Naive thymus-derived CD4-positive, alpha-beta T cell (primary cell): ENCODE data around the gene STS. TPM values are rescaled to one million over a fixed set of nuclear protein-coding genes. Genes with fewer than 3 reads are reported as not detected.
"Not testable (repeated sequence)": the region's sequence is repeated elsewhere in the genome, so short reads cannot be mapped to it uniquely, and the experiment has no call there.

Experiments used
- ATAC-seq: fragments of 150-1000 bp; cut with Tn5 transposase; 2 replicates; pipeline ENCODE4 v1.10.0; 2021; ENCODE audit warnings: mild to moderate bottlenecking, moderate library complexity
- CTCF ChIA-PET: fragments of 350-600 bp; sonication (Branson Sonifier 250); formaldehyde crosslinking; loops from one replicate; lab custom pipeline; 2021; ENCODE audit warnings: antibody characterized with exemption; lab: Charles Lee
- POLR2A ChIA-PET: fragments of 350-600 bp; sonication (Branson Sonifier 250); formaldehyde crosslinking; loops from one replicate; lab custom pipeline; 2021; ENCODE audit warnings: antibody characterized with exemption, inconsistent platforms; lab: Charles Lee
- DNase-seq, 9 donors: peaks; one replicate each; pipeline versions ENCODE4 v3.0.0 to v3.0.0-alpha.2; 2020 to 2022; ENCODE audit warnings: mixed read lengths in 1 of 9
- H3K27ac ChIP-seq: one replicate; pipeline ENCODE4 v1.7.0; 2013; ENCODE audit warnings: mild to moderate bottlenecking, low read depth, low read length, moderate library complexity
- H3K27me3 ChIP-seq, 2 donors: one replicate each; pipeline ENCODE4 v1.7.0; 2013; ENCODE audit warnings: low read length in 2 of 2, mild to moderate bottlenecking in 2 of 2, moderate library complexity in 2 of 2; ENCODE audit not compliant: control insufficient read depth in 2 of 2, insufficient read depth in 2 of 2
- H3K36me3 ChIP-seq, 3 experiments: 1 replicate in 2 of 3; 2 replicates in 1 of 3; pipeline ENCODE4 v1.7.0; 2013; ENCODE audit warnings: low read length in 3 of 3, mild to moderate bottlenecking in 3 of 3, moderate library complexity in 1 of 3; ENCODE audit not compliant: insufficient read depth in 3 of 3, control insufficient read depth in 2 of 3
- H3K4me1 ChIP-seq, 2 donors: one replicate each; pipeline ENCODE4 v1.7.0; 2013; ENCODE audit warnings: low read length in 2 of 2, mild to moderate bottlenecking in 2 of 2, moderate library complexity in 1 of 2; ENCODE audit not compliant: control insufficient read depth in 2 of 2, insufficient read depth in 2 of 2
- H3K4me3 ChIP-seq: 2 replicates; pipeline ENCODE4 v1.7.0; 2013; ENCODE audit warnings: mild to moderate bottlenecking, low read length
- H3K9me3 ChIP-seq, 3 experiments: 1 replicate in 2 of 3; 2 replicates in 1 of 3; pipeline ENCODE4 v1.7.0; 2013; ENCODE audit warnings: low read length in 3 of 3; ENCODE audit not compliant: control insufficient read depth in 2 of 3
- H3K27ac Mint-ChIP-seq, 9 donors: one replicate each; pipeline ENCODE4 v1.8.0; 2020 to 2022; ENCODE audit warnings: mixed read lengths in 9 of 9, mild to moderate bottlenecking in 8 of 9, moderate library complexity in 5 of 9, inconsistent platforms in 2 of 9
- H3K27me3 Mint-ChIP-seq, 5 donors: one replicate each; pipeline ENCODE4 v1.8.0; 2021 to 2022; ENCODE audit warnings: mixed read lengths in 5 of 5, mild to moderate bottlenecking in 1 of 5
- H3K36me3 Mint-ChIP-seq, 5 donors: one replicate each; pipeline ENCODE4 v1.8.0; 2020 to 2022; ENCODE audit warnings: mixed read lengths in 5 of 5, mild to moderate bottlenecking in 3 of 5, inconsistent platforms in 1 of 5
- H3K4me1 Mint-ChIP-seq, 7 donors: one replicate each; pipeline ENCODE4 v1.8.0; 2020 to 2022; ENCODE audit warnings: mixed read lengths in 7 of 7, mild to moderate bottlenecking in 3 of 7, inconsistent platforms in 1 of 7
- H3K4me3 Mint-ChIP-seq, 10 donors: one replicate each; pipeline ENCODE4 v1.8.0; 2020 to 2022; ENCODE audit warnings: mild to moderate bottlenecking in 10 of 10, mixed read lengths in 10 of 10, moderate library complexity in 6 of 10, inconsistent platforms in 2 of 10
- H3K9me3 Mint-ChIP-seq, 11 donors: one replicate each; pipeline ENCODE4 v1.8.0; 2020 to 2022; ENCODE audit warnings: mixed read lengths in 11 of 11, mild to moderate bottlenecking in 4 of 11, inconsistent platforms in 1 of 11, moderate library complexity in 1 of 11
- intact Hi-C, 2 donors: fragments of 100-400 bp; cut with micrococcal nuclease; formaldehyde crosslinking; loops; one replicate each; pipeline ENCODE4 v1.15.1; 2023
- polyA plus RNA-seq, 2 donors: library from polyadenylated mRNA; unstranded; fragments of 300-500 nt; fragmentation: Illumina TruSeq; gene quantifications; one replicate each; pipeline ENCODE4 v1.2.3, GENCODE V29; 2021
- total RNA-seq, 6 experiments: library from RNA in 5 of 6; stranded (reverse) in 5 of 6; gene quantifications; 1 replicate in 5 of 6; 2 replicates in 1 of 6; pipeline ENCODE4 v1.2.3 and lab custom pipeline; 2021 to 2026

Gene STS
- total and polyA plus RNA-seq, 7 experiments from 2014 or later: 0.21 to 2.3 (median 0.78) TPM

GRCh38 chrX:7164174-7164573 lies 16.7 kb downstream of the STS start:
- Histone ChIP-seq H3K4me1 (no peaks in the 10 kb centered on the region), H3K36me3 (no peaks in the 10 kb centered on the region), H3K4me3 (no peak overlapping the region), H3K9me3 (no peaks in the 10 kb centered on the region), H3K27me3 (no peaks in the 10 kb centered on the region), H3K27ac (no peak overlapping the region)
- ATAC-seq (no peak), DNase-seq (no peak)
- CTCF ChIA-PET: no interaction called here
- no peak overlapping the region for H3K27ac Mint-ChIP-seq
- no peaks in the 10 kb centered on the region for H3K36me3 Mint-ChIP-seq
- peaks cover 0 to 2% (median 0%) of the 10 kb centered on the region in 7 donors for H3K4me1 Mint-ChIP-seq
- H3K9me3 Mint-ChIP-seq: peaks cover 0 to 1% (median 0%) of the 10 kb centered on the region in 11 donors
- POLR2A ChIA-PET: interaction anchor here (0.6 kb wide), 1 partner anchor 9 kb away, joined by 5 read pairs; no protein-coding TSS in a partner anchor
- intact Hi-C loops: no loop called here
- no peak overlapping the region for H3K4me3 Mint-ChIP-seq
- H3K27me3 Mint-ChIP-seq: no peaks in the 10 kb centered on the region

- CTCF ChIA-PET: no interaction called here
- Histone ChIP-seq H3K4me3 (no peak overlapping the region), H3K4me1 (no peaks in the 10 kb centered on the region), H3K36me3 (no peaks in the 10 kb centered on the region), H3K9me3 (no peaks in the 10 kb centered on the region), H3K27me3 (no peaks in the 10 kb centered on the region), H3K27ac (no peak overlapping the region)
- no peak overlapping the region for H3K27ac Mint-ChIP-seq
- ATAC-seq: no peak
- no peak for DNase-seq
- H3K36me3 Mint-ChIP-seq: no peaks in the 10 kb centered on the region
- peaks cover 0 to 2% (median 0%) of the 10 kb centered on the region in 11 donors for H3K9me3 Mint-ChIP-seq
- POLR2A ChIA-PET: no interaction called here
- H3K27me3 Mint-ChIP-seq: no peaks in the 10 kb centered on the region
- intact Hi-C loops: no loop called here
- H3K4me3 Mint-ChIP-seq: no peak overlapping the region
- no peaks in the 10 kb centered on the region for H3K4me1 Mint-ChIP-seq
Measured at GRCh38 chrX:7168371-7168770, 20.9 kb downstream of the STS start.

- Mint-ChIP-seq H3K27me3 (no peaks in the 10 kb centered on the region), H3K9me3 (peaks cover 0 to 2% (median 0%) of the 10 kb centered on the region in 11 donors), H3K27ac (no peak overlapping the region), H3K4me3 (no peak overlapping the region), H3K36me3 (peaks cover 0 to 3% (median 0%) of the 10 kb centered on the region in 5 donors), H3K4me1 (no peaks in the 10 kb centered on the region)
- no peak for DNase-seq
- Histone ChIP-seq H3K36me3 (no peaks in the 10 kb centered on the region), H3K9me3 (no peaks in the 10 kb centered on the region), H3K4me1 (no peaks in the 10 kb centered on the region), H3K4me3 (no peak overlapping the region), H3K27me3 (no peaks in the 10 kb centered on the region), H3K27ac (no peak overlapping the region)
- ChIA-PET POLR2A (no interaction called here), CTCF (no interaction called here)
- no peak for ATAC-seq
- intact Hi-C loops: loop anchor here in 1 of 2 donors (5.0 kb wide), 1 partner anchor 1147 kb away; no protein-coding TSS in a partner anchor
Measured at GRCh38 chrX:7169627-7170026, 22.1 kb downstream of the STS start.

GRCh38 chrX:7170898-7171297 lies 23.4 kb downstream of the STS start:
- H3K36me3 Mint-ChIP-seq: peaks cover 0 to 3% (median 0%) of the 10 kb centered on the region in 5 donors
- ChIA-PET POLR2A (no interaction called here), CTCF (interaction anchor here (0.6 to 1.2 kb wide), 3 partner anchors 97 to 1362 kb away, joined by 3 to 4 read pairs (median 3); no protein-coding TSS in a partner anchor)
- DNase-seq: peak in 4 of 9 donors; percentile 16 to 29 (median 21)
- Histone ChIP-seq H3K4me1 (no peaks in the 10 kb centered on the region), H3K27me3 (no peaks in the 10 kb centered on the region), H3K27ac (no peak overlapping the region), H3K4me3 (no peak overlapping the region), H3K9me3 (no peaks in the 10 kb centered on the region), H3K36me3 (no peaks in the 10 kb centered on the region)
- intact Hi-C loops: loop anchor here (1.0 to 5.0 kb wide), 3 partner anchors 39 to 1149 kb away; no protein-coding TSS in a partner anchor
- H3K27ac Mint-ChIP-seq: no peak overlapping the region
- no peaks in the 10 kb centered on the region for H3K27me3 Mint-ChIP-seq
- ATAC-seq: peak; percentile 32
- H3K4me3 Mint-ChIP-seq: no peak overlapping the region
- peaks cover 0 to 2% (median 0%) of the 10 kb centered on the region in 11 donors for H3K9me3 Mint-ChIP-seq
- H3K4me1 Mint-ChIP-seq: no peaks in the 10 kb centered on the region

GRCh38 chrX:7178859-7179258 lies 31.3 kb downstream of the STS start:
- POLR2A ChIA-PET, H3K4me3 Mint-ChIP-seq, intact Hi-C loops, ATAC-seq, H3K27ac ChIP-seq, H3K27ac Mint-ChIP-seq, H3K4me3 ChIP-seq, DNase-seq, H3K9me3 ChIP-seq, H3K36me3 Mint-ChIP-seq, H3K27me3 Mint-ChIP-seq, H3K9me3 Mint-ChIP-seq, H3K4me1 ChIP-seq, H3K36me3 ChIP-seq, H3K4me1 Mint-ChIP-seq, H3K27me3 ChIP-seq, CTCF ChIA-PET: not testable (repeated sequence)

GRCh38 chrX:7179446-7179845 lies 31.9 kb downstream of the STS start:
- ATAC-seq: no peak
- peaks cover 0 to 8% (median 0%) of the 10 kb centered on the region in 5 donors for H3K36me3 Mint-ChIP-seq
- ChIA-PET CTCF (no interaction called here), POLR2A (no interaction called here)
- H3K9me3 ChIP-seq: no peaks in the 10 kb centered on the region
- H3K9me3 Mint-ChIP-seq: peaks cover 0 to 4% (median 0%) of the 10 kb centered on the region in 11 donors
- H3K4me1 Mint-ChIP-seq: no peaks in the 10 kb centered on the region
- H3K4me1 ChIP-seq: no peaks in the 10 kb centered on the region
- intact Hi-C loops: no loop called here
- no peak overlapping the region for H3K27ac Mint-ChIP-seq
- no peak for DNase-seq
- no peak overlapping the region for H3K4me3 ChIP-seq
- H3K36me3 ChIP-seq: no peaks in the 10 kb centered on the region
- no peak overlapping the region for H3K27ac ChIP-seq
- no peaks in the 10 kb centered on the region for H3K27me3 Mint-ChIP-seq
- H3K27me3 ChIP-seq: no peaks in the 10 kb centered on the region
- H3K4me3 Mint-ChIP-seq: no peak overlapping the region

GRCh38 chrX:7184816-7185215 lies 37.3 kb downstream of the STS start:
- no peak overlapping the region for H3K27ac Mint-ChIP-seq
- Histone ChIP-seq H3K9me3 (no peaks in the 10 kb centered on the region), H3K27ac (no peak overlapping the region), H3K36me3 (no peaks in the 10 kb centered on the region), H3K27me3 (no peaks in the 10 kb centered on the region), H3K4me1 (no peaks in the 10 kb centered on the region), H3K4me3 (no peak overlapping the region)
- ATAC-seq (no peak), DNase-seq (no peak)
- ChIA-PET POLR2A (no interaction called here), CTCF (no interaction called here)
- no peaks in the 10 kb centered on the region for H3K4me1 Mint-ChIP-seq
- intact Hi-C loops: no loop called here
- no peak overlapping the region for H3K4me3 Mint-ChIP-seq
- H3K36me3 Mint-ChIP-seq: peaks cover 0 to 8% (median 0%) of the 10 kb centered on the region in 5 donors
- no peaks in the 10 kb centered on the region for H3K27me3 Mint-ChIP-seq
- peaks cover 0 to 4% (median 0%) of the 10 kb centered on the region in 11 donors for H3K9me3 Mint-ChIP-seq
